CD4-positive, alpha-beta T cell treated with Interleukin-21 for 1 hour (primary cell): ENCODE measurements around the gene SLC8B1.

ENCODE experiments used
- DNase-seq: peaks from one replicate; pipeline ENCODE4 v3.0.0-alpha.2; 2020

Gene SLC8B1

GRCh38 chr12:113334786-113335539 is at the start of gene SLC8B1:
Gene SLC8B1 (minus strand): TSS chr12:113335109. CDS start chr12:113332878, 2,231 bp downstream.
- peak; percentile 88 for DNase-seq

GRCh38 chr12:113382206-113382605 is 47.3 kb upstream of the SLC8B1 start:
- DNase-seq: no peak

GRCh38 chr12:113381220-113381619 is 46.3 kb upstream of the SLC8B1 start:
- no peak for DNase-seq

- DNase-seq: no peak
These were observed 43.4 kb upstream of the SLC8B1 start for GRCh38 chr12:113378291-113378690.

GRCh38 chr12:113374823-113375428 is 40.0 kb upstream of the SLC8B1 start:
- no peak for DNase-seq

GRCh38 chr12:113373969-113374368 is 39.1 kb upstream of the SLC8B1 start:
- DNase-seq: no peak

- DNase-seq: no peak
These were observed 38.5 kb upstream of the SLC8B1 start for GRCh38 chr12:113373440-113373839.

GRCh38 chr12:113372371-113372770 is 37.5 kb upstream of the SLC8B1 start:
- DNase-seq: no peak

- DNase-seq: no peak
These were observed 36.9 kb upstream of the SLC8B1 start for GRCh38 chr12:113371808-113372207.

GRCh38 chr12:113370923-113371682 is 36.2 kb upstream of the SLC8B1 start:
- DNase-seq: no peak

- no peak for DNase-seq
These were observed 34.6 kb upstream of the SLC8B1 start for GRCh38 chr12:113369391-113369985.

GRCh38 chr12:113368331-113368730 is 33.4 kb upstream of the SLC8B1 start:
- no peak for DNase-seq

GRCh38 chr12:113366827-113367226 is 31.9 kb upstream of the SLC8B1 start:
- DNase-seq: no peak

- no peak for DNase-seq
These were observed 30.9 kb upstream of the SLC8B1 start for GRCh38 chr12:113365639-113366395.

GRCh38 chr12:113364698-113365097 is 29.8 kb upstream of the SLC8B1 start:
- no peak for DNase-seq

- no peak for DNase-seq
These were observed 26.9 kb upstream of the SLC8B1 start for GRCh38 chr12:113361574-113362370.

- DNase-seq: no peak
These were observed 25.2 kb upstream of the SLC8B1 start for GRCh38 chr12:113359939-113360748.

- no peak for DNase-seq
These were observed 24.4 kb upstream of the SLC8B1 start for GRCh38 chr12:113359133-113359938.

GRCh38 chr12:113358381-113359132 is 23.6 kb upstream of the SLC8B1 start, which contains the start of gene PLBD2:
Gene PLBD2 (plus strand): TSS chr12:113358587. CDS start chr12:113358601, 14 bp downstream.
- DNase-seq: peak; percentile 97
